Neutrophil (primary cell): ENCODE measurements around the gene TTLL5.

Source experiments
- H3K27ac ChIP-seq: fragments of 200-600 bp; sonication (generic); 2 replicates; pipeline ENCODE4 v1.5.1; 2016; ENCODE audit warnings: mild to moderate bottlenecking, moderate library complexity
- H3K27me3 ChIP-seq: fragments of 200-600 bp; sonication (generic); 2 replicates; pipeline ENCODE4 v1.6.0; 2016; ENCODE audit warnings: mild to moderate bottlenecking
- H3K36me3 ChIP-seq: fragments of 200-600 bp; sonication (generic); 2 replicates; pipeline ENCODE4 v1.5.1; 2017
- H3K4me1 ChIP-seq, 2 experiments: fragments of 200-600 bp in 1 of 2; sonication (generic) in 1 of 2; 1 replicate in 1 of 2; 2 replicates in 1 of 2; pipeline versions ENCODE4 v1.5.1 to v1.6.1; 2013 to 2016; ENCODE audit warnings: low read depth in 1 of 2, low read length in 1 of 2, mild to moderate bottlenecking in 1 of 2, moderate library complexity in 1 of 2; ENCODE audit not compliant: control insufficient read depth in 1 of 2, insufficient read depth in 1 of 2
- H3K4me3 ChIP-seq, 2 experiments: fragments of 200-600 bp in 1 of 2; sonication (generic) in 1 of 2; 1 replicate in 1 of 2; 2 replicates in 1 of 2; pipeline ENCODE4 v1.5.1; 2013 to 2016; ENCODE audit warnings: low read depth in 1 of 2, low read length in 1 of 2, mild to moderate bottlenecking in 1 of 2, moderate library complexity in 1 of 2
- H3K9me3 ChIP-seq: fragments of 200-600 bp; sonication (generic); 2 replicates; pipeline ENCODE4 v1.5.1; 2016
- CTCF ChIP-seq: fragments of 200-600 bp; sonication (generic); IDR thresholded peaks from 2 replicates; pipeline ENCODE4 v1.5.1; 2016; ENCODE audit warnings: antibody characterized with exemption

Gene TTLL5

DNA sequence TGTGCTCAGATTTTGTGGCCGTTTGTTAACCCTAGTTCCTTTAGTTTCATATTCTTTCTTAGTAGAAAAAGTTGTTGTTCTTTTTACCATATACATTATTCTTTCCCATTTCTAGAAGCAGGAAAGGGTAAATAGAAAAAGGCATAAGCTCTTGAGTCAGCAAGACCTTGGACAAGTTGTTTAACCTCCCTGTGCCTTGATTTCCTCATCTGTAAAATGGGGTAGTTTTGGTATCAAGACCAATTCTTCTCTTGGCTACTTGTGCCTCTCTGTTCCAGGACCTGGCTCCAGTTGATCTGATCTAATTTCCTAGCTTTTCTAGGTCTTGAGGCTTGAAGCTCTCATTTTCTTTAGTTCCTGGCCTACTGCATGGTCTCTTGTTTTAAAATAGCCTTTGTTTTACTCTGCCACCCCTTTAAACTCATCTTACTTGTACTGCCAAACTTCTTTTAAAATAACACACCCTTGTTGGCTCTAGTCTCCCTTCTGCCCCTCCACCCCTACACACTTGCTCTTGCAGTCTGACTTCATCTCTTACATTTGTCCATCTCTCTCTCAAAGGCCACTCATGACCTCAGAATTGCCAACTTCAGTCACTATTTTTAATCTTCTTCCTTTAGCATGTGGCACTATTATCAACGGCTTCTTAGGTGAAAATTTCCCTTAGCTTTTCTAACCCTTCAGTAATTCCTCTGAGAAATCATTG is 143.7 kb downstream of the TTLL5 start:
- TF ChIP-seq CTCF: no peak
- no peak overlapping the region for H3K4me3 ChIP-seq

GRCh38 chr14:75805646-75806045 is 144.6 kb downstream of the TTLL5 start:
- no peaks in the 10 kb centered on the region for H3K36me3 ChIP-seq
- no peak for TF ChIP-seq CTCF

More for the DNA sequence above, 143.7 kb downstream of the TTLL5 start:
- H3K4me1 ChIP-seq: no peaks in the 10 kb centered on the region
- no peaks in the 10 kb centered on the region for H3K27me3 ChIP-seq
- no peaks in the 10 kb centered on the region for H3K9me3 ChIP-seq
- H3K27ac ChIP-seq: no peak overlapping the region
- no peaks in the 10 kb centered on the region for H3K36me3 ChIP-seq

DNA sequence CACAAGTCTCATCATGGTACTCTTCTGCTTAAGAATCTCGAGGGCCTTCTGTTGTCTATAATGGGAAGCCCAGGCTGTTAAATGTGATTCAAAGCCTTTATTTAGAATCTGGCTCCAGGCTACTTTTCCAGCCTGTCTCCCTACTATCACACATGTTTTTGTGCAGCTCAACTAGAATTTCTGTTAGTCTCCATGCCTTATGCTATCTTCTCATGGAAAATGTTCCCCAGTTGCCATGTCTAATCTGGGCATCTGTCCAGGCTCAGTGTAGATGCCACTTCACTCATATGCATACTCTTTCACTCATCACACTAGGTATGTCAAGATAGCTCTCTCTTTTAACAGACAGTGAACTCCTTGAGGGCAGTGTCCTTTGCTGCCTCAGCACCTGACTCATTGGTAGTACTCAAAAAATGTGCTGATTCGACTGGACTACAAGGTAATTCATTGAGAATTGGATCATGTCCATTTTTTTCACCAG is 145.3 kb downstream of the TTLL5 start:
- H3K36me3 ChIP-seq: no peaks in the 10 kb centered on the region
- no peak for TF ChIP-seq CTCF
- H3K4me3 ChIP-seq: no peak overlapping the region
- no peaks in the 10 kb centered on the region for H3K27me3 ChIP-seq
- no peaks in the 10 kb centered on the region for H3K4me1 ChIP-seq
- H3K9me3 ChIP-seq: no peaks in the 10 kb centered on the region
- no peak overlapping the region for H3K27ac ChIP-seq

More at GRCh38 chr14:75805646-75806045, 144.6 kb downstream of the TTLL5 start:
- H3K27me3 ChIP-seq: no peaks in the 10 kb centered on the region
- H3K9me3 ChIP-seq: no peaks in the 10 kb centered on the region
- H3K27ac ChIP-seq: no peak overlapping the region
- no peaks in the 10 kb centered on the region for H3K4me1 ChIP-seq
- no peak overlapping the region for H3K4me3 ChIP-seq

DNA sequence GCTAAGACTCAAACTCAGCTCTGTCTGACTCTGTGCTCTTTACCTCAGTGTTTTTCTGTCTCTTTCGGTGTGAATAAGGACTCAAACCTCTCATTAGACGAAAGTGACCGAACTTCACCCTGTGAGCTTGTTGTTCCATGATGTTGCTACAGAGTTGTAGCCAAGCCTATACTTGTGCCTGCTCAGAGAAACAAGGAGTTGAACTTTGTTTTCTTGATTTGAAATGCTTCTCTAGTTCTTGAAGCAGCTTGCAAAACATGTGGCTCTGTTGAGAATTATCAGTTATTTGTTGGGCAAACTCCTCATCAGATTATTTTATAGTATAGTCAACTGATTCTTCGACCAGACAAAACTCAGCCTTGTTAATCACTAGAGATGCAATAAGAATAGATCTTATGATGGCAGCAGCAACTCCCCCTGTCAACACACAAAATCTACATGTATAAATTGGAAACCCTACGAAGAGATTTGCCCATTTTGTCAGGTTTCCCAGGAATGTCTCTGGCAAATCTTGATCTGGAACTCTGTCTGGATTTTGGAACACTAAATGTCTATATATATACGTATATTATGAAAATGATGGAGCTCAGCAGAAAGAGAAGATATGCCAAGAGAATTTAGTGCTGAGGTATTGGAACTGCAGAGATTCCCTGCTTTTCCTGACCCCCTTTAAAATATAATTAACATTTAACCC is 146.8 kb downstream of the TTLL5 start:
- no peaks in the 10 kb centered on the region for H3K27me3 ChIP-seq

More for the DNA sequence above, 146.8 kb downstream of the TTLL5 start:
- no peaks in the 10 kb centered on the region for H3K4me1 ChIP-seq
- no peaks in the 10 kb centered on the region for H3K36me3 ChIP-seq
- no peak overlapping the region for H3K4me3 ChIP-seq
- no peaks in the 10 kb centered on the region for H3K9me3 ChIP-seq
- no peak overlapping the region for H3K27ac ChIP-seq
- no peak for TF ChIP-seq CTCF
